H9 (cell line): Measurements from ENCODE around the gene TEX22. TPM values are rescaled to one million over a fixed set of nuclear protein-coding genes. Genes with fewer than 3 reads are reported as not detected.

ENCODE experiments used
- DNase-seq: peaks from one replicate; pipeline ENCODE4 v3.0.0-alpha.2; 2017
- H2AFZ ChIP-seq: one replicate; pipeline ENCODE4 v1.6.1; 2013; ENCODE audit warnings: mild to moderate bottlenecking, low read length, control low read depth, moderate library complexity
- H2AK5ac ChIP-seq: 2 replicates; pipeline ENCODE4 v1.6.1; 2013; ENCODE audit warnings: low read length, control low read depth, mixed read lengths; ENCODE audit not compliant: insufficient read length
- H2BK120ac ChIP-seq: one replicate; pipeline ENCODE4 v1.6.1; 2013; ENCODE audit warnings: low read depth, mild to moderate bottlenecking, low read length, control low read depth, inconsistent platforms; ENCODE audit not compliant: poor library complexity, severe bottlenecking
- H2BK12ac ChIP-seq: 2 replicates; pipeline ENCODE4 v1.6.1; 2013; ENCODE audit warnings: low read length, control low read depth, mixed read lengths, low read depth; ENCODE audit not compliant: insufficient read length
- H2BK15ac ChIP-seq: 2 replicates; pipeline ENCODE4 v1.6.1; 2013; ENCODE audit warnings: low read depth, low read length, control low read depth
- H2BK20ac ChIP-seq: one replicate; pipeline ENCODE4 v1.6.1; 2013; ENCODE audit warnings: low read depth, mild to moderate bottlenecking, low read length, control low read depth, inconsistent platforms; ENCODE audit not compliant: poor library complexity, severe bottlenecking
- H2BK5ac ChIP-seq: 2 replicates; pipeline ENCODE4 v1.6.1; 2013; ENCODE audit warnings: low read length, control low read depth, mixed read lengths; ENCODE audit not compliant: insufficient read length
- H3K14ac ChIP-seq: 2 replicates; pipeline ENCODE4 v1.6.1; 2013; ENCODE audit warnings: low read length, control low read depth; ENCODE audit not compliant: insufficient read depth
- H3K18ac ChIP-seq: 2 replicates; pipeline ENCODE4 v1.6.1; 2013; ENCODE audit warnings: low read depth, mild to moderate bottlenecking, mixed read lengths, low read length, control low read depth; ENCODE audit not compliant: insufficient read length
- H3K23ac ChIP-seq: 2 replicates; pipeline ENCODE4 v1.6.1; 2013; ENCODE audit warnings: low read length, control low read depth, mixed read lengths, low read depth; ENCODE audit not compliant: insufficient read length
- H3K23me2 ChIP-seq: 2 replicates; pipeline ENCODE4 v1.6.1; 2013; ENCODE audit warnings: low read depth, mild to moderate bottlenecking, mixed read lengths, low read length, control low read depth; ENCODE audit not compliant: insufficient read length, poor library complexity, severe bottlenecking
- H3K27ac ChIP-seq: 2 replicates; pipeline ENCODE4 v1.5.1; 2013; ENCODE audit warnings: low read length, control low read depth, mixed read lengths, low read depth; ENCODE audit not compliant: insufficient read length
- H3K27me3 ChIP-seq: 2 replicates; pipeline ENCODE4 v1.6.1; 2013; ENCODE audit warnings: low read length, control low read depth, inconsistent platforms; ENCODE audit not compliant: insufficient read depth
- H3K4ac ChIP-seq: 2 replicates; pipeline ENCODE4 v1.6.1; 2013; ENCODE audit warnings: low read depth, mild to moderate bottlenecking, control low read depth, inconsistent platforms, low read length, moderate library complexity
- H3K4me1 ChIP-seq: 2 replicates; pipeline ENCODE4 v1.6.1; 2013; ENCODE audit warnings: low read length, control low read depth, inconsistent platforms; ENCODE audit not compliant: insufficient read depth
- H3K4me2 ChIP-seq: 2 replicates; pipeline ENCODE4 v1.6.1; 2013; ENCODE audit warnings: low read length, control low read depth, mixed read lengths; ENCODE audit not compliant: insufficient read length, insufficient read depth
- H3K56ac ChIP-seq: 2 replicates; pipeline ENCODE4 v1.6.1; 2013; ENCODE audit warnings: low read depth, mild to moderate bottlenecking, mixed read lengths, low read length, control low read depth; ENCODE audit not compliant: insufficient read length
- H3K79me1 ChIP-seq: 2 replicates; pipeline ENCODE4 v1.6.1; 2013; ENCODE audit warnings: low read depth, mild to moderate bottlenecking, moderate library complexity, low read length, control low read depth, inconsistent platforms; ENCODE audit not compliant: insufficient read depth, poor library complexity, severe bottlenecking
- H3K79me2 ChIP-seq: 2 replicates; pipeline ENCODE4 v1.6.1; 2013; ENCODE audit warnings: low read length, control low read depth, inconsistent platforms; ENCODE audit not compliant: insufficient read depth
- H3K9ac ChIP-seq: 2 replicates; pipeline ENCODE4 v1.6.1; 2013; ENCODE audit warnings: low read length, control low read depth, mixed read lengths; ENCODE audit not compliant: insufficient read length; ENCODE audit errors: extremely low read depth
- H3K9me3 ChIP-seq: one replicate; pipeline ENCODE4 v1.6.1; 2013; ENCODE audit warnings: low read depth, low read length, inconsistent platforms; ENCODE audit not compliant: control insufficient read depth
- H3T11ph ChIP-seq: one replicate; pipeline ENCODE4 v1.6.1; 2013; ENCODE audit warnings: mild to moderate bottlenecking, low read length, control low read depth, inconsistent platforms
- H4K20me1 ChIP-seq: one replicate; pipeline ENCODE4 v1.6.1; 2013; ENCODE audit not compliant: control insufficient read depth, insufficient read length, insufficient read depth
- H4K5ac ChIP-seq: 2 replicates; pipeline ENCODE4 v1.6.1; 2013; ENCODE audit warnings: low read depth, mild to moderate bottlenecking, mixed read lengths, low read length, control low read depth; ENCODE audit not compliant: insufficient read length
- H4K8ac ChIP-seq: replicated peaks from 2 replicates; pipeline ENCODE4 v1.6.1; 2013; ENCODE audit warnings: low read length, control low read depth, mixed read lengths, low read depth; ENCODE audit not compliant: insufficient read length
- H4K91ac ChIP-seq: 2 replicates; pipeline ENCODE4 v1.6.1; 2013; ENCODE audit warnings: low read depth, mild to moderate bottlenecking, moderate library complexity, mixed read lengths, low read length, control low read depth; ENCODE audit not compliant: insufficient read length
- H3K27ac Mint-ChIP-seq, 3 experiments: 2 replicates in 2 of 3; 3 replicates in 1 of 3; pipeline ENCODE4 v1.8.0; 2020 to 2021; ENCODE audit warnings: mixed read lengths in 3 of 3, mild to moderate bottlenecking in 1 of 3, moderate library complexity in 1 of 3
- H3K27me3 Mint-ChIP-seq: 2 replicates; pipeline ENCODE4 v1.8.0; 2021; ENCODE audit warnings: low read depth, mild to moderate bottlenecking, moderate library complexity, mixed read lengths
- H3K36me3 Mint-ChIP-seq, 3 experiments: 2 replicates in 2 of 3; 3 replicates in 1 of 3; pipeline ENCODE4 v1.8.0; 2020 to 2021; ENCODE audit warnings: low read depth in 3 of 3, mixed read lengths in 3 of 3; ENCODE audit not compliant: insufficient read depth in 1 of 3
- H3K4me1 Mint-ChIP-seq, 2 experiments: 2 replicates each; pipeline ENCODE4 v1.8.0; 2020; ENCODE audit warnings: mixed read lengths in 2 of 2
- H3K4me3 Mint-ChIP-seq, 2 experiments: 2 replicates in 1 of 2; 3 replicates in 1 of 2; pipeline ENCODE4 v1.8.0; 2020 to 2021; ENCODE audit warnings: mild to moderate bottlenecking in 2 of 2, mixed read lengths in 2 of 2, moderate library complexity in 1 of 2
- H3K9me3 Mint-ChIP-seq, 2 experiments: 2 replicates in 1 of 2; 3 replicates in 1 of 2; pipeline ENCODE4 v1.8.0; 2020; ENCODE audit warnings: mild to moderate bottlenecking in 2 of 2, mixed read lengths in 2 of 2, moderate library complexity in 1 of 2
- WGBS: extraction: QIAGEN DNeasy Blood & Tissue Kit; methylation state at CpG from one replicate; pipeline ENCODE4 v1.1.7; 2013; ENCODE audit warnings: missing lambda C conversion rate, low lambda C conversion rate, mixed read lengths; ENCODE audit not compliant: insufficient read length; ENCODE audit errors: extremely low coverage; 5-methylcytosine and 5-hydroxymethylcytosine counted together
- total RNA-seq: library from RNA; stranded (reverse); gene quantifications from 2 replicates; pipeline ENCODE4 v1.2.1, GENCODE V29; 2021
- TF ChIP-seq, protein P1 (sequence below): fragments of 200-600 bp; sonication (generic); conservative IDR thresholded peaks from 3 replicates; pipeline ENCODE4 v1.8.0; 2021; ENCODE audit warnings: antibody characterized with exemption, mild to moderate bottlenecking

Gene TEX22
- total RNA-seq, 1 experiment from 2014 or later: 0.83 TPM

DNA sequence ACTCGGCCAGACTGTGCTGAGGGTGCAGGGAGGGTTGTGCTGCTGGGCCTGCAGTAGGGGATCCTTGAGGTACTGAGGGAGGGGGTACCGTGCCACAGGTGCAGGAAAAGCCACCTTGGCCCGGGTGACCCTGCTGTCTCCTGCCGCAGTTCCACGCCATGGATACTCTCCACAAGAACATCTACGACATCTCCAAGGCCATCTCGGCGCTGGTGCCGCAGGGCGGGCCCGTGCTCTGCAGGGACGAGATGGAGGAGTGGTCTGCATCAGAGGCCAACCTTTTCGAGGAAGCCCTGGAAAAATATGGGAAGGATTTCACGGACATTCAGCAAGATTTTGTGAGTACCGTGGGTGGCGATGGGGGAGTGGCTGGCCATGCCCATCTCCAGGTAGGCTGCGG is 62.3 kb downstream of the TEX22 start:
- Histone ChIP-seq H2BK5ac (no peak overlapping the region), H3K4ac (no peak overlapping the region), H3K4me2 (no peak overlapping the region), H3K18ac (no peak overlapping the region), H4K91ac (no peak overlapping the region), H3K56ac (no peak overlapping the region), H3T11ph (no peak overlapping the region), H3K23me2 (no peaks in the 10 kb centered on the region), H3K14ac (no peak overlapping the region), H4K5ac (no peak overlapping the region), H2BK120ac (no peak overlapping the region), H3K4me1 (no peaks in the 10 kb centered on the region), H3K79me2 (no peaks in the 10 kb centered on the region), H3K9me3 (no peaks in the 10 kb centered on the region), H2AK5ac (no peak overlapping the region), H2BK12ac (no peak overlapping the region), H2BK20ac (no peak overlapping the region), H4K20me1 (no peaks in the 10 kb centered on the region), H2BK15ac (no peak overlapping the region), H3K23ac (no peak overlapping the region), H4K8ac (no peak overlapping the region), H3K27ac (no peak overlapping the region), H3K9ac (no peak overlapping the region), H3K79me1 (no peaks in the 10 kb centered on the region), H3K27me3 (no peaks in the 10 kb centered on the region), H2AFZ (no peak overlapping the region)
- Mint-ChIP-seq H3K4me1 (peaks cover 2 to 6% of the 10 kb centered on the region in 2 experiments; a peak in 2 of 4 replicates), H3K27ac (0 out of 7 replicates have a peak overlapping the region, but pooled peaks of 1 of the 3 experiments have one; percentile 18), H3K27me3 (no peaks in the 10 kb centered on the region), H3K4me3 (no peak overlapping the region), H3K9me3 (no peaks in the 10 kb centered on the region; a peak in 1 of 5 replicates), H3K36me3 (peaks cover 18 to 44% (median 41%) of the 10 kb centered on the region in 3 experiments; a peak in 6 of 7 replicates)
- TF ChIP-seq, protein P1, sequence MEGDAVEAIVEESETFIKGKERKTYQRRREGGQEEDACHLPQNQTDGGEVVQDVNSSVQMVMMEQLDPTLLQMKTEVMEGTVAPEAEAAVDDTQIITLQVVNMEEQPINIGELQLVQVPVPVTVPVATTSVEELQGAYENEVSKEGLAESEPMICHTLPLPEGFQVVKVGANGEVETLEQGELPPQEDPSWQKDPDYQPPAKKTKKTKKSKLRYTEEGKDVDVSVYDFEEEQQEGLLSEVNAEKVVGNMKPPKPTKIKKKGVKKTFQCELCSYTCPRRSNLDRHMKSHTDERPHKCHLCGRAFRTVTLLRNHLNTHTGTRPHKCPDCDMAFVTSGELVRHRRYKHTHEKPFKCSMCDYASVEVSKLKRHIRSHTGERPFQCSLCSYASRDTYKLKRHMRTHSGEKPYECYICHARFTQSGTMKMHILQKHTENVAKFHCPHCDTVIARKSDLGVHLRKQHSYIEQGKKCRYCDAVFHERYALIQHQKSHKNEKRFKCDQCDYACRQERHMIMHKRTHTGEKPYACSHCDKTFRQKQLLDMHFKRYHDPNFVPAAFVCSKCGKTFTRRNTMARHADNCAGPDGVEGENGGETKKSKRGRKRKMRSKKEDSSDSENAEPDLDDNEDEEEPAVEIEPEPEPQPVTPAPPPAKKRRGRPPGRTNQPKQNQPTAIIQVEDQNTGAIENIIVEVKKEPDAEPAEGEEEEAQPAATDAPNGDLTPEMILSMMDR: no peak
- WGBS: no CpG with 5 or more reads among the region's 17 CpGs
- DNase-seq: no peak
